SHP77 (cell line): Measurements from ENCODE around the gene CDT1.
"Not testable (repeated sequence)": the region's sequence is repeated elsewhere in the genome, so short reads cannot be mapped to it uniquely, and the experiment has no call there.

Experiments used
- DNase-seq, 2 experiments: peaks; one replicate each; lab custom pipeline; 2025; lab: John Stamatoyannopoulos, UW

The CDT1 gene

DNA sequence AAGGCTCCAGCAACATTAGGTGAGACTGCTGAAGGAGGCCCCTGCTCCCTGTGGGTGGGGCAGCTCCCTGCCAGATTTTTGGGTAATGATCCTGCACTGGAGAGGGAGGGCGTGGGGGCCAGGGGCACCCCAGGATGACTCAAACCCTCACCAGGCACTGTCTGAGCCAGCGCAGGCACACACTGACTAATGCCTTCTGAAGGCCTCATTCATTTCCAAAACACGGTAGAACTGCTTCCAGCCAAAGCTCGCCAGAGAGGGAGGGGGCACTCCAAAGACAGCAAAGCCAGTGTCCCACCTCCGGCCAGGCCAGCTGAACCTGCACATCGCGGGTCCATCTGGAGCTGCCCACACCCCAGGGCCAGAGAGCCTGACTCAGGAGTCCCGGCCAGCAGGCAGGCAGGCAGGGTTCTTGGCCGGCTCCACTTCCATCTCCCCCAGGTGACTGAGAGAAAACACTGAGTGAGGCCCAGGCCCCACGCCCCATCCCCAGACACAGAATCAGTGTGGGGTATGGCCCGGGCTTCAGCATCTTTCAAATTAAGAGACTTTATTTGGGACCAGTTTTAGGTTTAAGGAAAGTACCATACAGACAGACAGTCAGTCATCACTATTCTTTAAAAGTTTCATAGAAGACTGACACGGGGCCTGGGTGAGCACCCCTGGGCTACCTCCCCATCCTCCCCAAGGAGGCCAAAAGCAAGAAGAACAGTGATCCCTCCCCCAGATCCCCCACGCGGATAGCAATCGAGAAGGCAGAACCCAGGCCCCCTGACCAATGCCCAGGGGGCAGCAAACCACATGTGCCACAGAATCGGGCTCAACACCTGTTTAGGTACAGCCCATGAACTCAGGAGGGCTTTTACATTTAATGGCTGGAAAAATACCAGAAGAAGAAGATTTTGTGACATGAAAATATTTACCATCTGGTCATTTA is 20.9 kb upstream of the CDT1 start:
- no peak for DNase-seq

- DNase-seq, result no peak
Measured at GRCh38 chr16:88783391-88784073, 20.1 kb upstream of the CDT1 start.

DNA sequence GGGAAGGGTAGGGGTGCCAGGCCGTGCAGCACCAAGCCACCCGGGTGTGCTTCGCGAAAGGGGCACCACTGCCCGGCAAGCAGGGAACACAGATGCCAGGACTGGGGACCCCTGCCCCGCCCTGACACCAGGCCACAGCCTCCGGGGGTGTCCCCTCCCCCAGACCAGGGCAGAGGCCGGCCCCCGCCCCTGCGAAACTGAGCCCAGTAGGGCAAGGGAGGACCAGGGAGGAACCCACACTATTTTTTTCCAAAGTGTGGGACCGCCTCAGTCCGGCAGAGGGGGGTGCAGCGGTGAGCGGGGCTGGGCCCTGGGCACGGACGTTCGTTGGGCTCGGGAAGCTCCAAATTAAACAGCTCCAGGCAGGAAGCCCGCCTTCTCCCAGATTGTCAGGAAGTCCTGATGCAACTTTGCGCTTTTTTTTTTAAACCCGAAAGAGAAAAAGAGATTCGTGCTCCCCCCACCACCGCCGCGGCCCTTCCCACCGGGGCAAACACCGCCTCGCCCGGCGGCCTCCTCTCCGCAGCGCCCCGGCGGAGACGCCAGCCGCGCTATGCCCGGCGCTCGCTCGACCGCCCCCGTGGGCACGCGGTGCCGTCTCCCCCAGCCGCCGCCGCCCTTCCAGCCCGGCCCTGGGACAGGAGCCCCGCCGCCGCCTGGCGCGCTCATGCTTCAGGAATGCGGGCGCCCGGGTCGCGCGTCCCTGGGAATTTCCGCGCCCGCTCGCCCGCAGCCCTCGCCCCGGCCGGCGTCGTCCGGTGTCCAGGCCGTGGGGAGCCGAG is 19.3 kb upstream of the CDT1 start:
- DNase-seq, result no peak

DNA sequence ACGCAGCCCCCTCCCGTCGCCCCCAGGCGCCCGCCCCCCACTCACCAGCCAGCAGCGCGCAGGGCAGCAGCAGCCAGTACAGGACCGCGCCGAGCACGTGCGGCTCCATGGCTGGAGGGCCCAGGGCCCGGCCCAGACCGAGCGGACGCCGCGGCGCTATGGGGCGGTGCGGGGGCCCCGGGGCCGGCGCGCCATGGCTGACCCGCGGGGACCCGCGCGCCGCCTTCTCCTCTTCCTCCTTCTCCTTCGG is 18.8 kb upstream of the CDT1 start:
- DNase-seq, result no peak

GRCh38 chr16:88785106-88785924 is 18.3 kb upstream of the CDT1 start, which contains the start of gene PIEZO1:
PIEZO1 (minus strand) TSS chr16:88785220; CDS start chr16:88784964, 256 bp downstream.
- no peak for DNase-seq

GRCh38 chr16:88787579-88788314 is 15.8 kb upstream of the CDT1 start:
- DNase-seq, result no peak

GRCh38 chr16:88788749-88789148 is 14.8 kb upstream of the CDT1 start:
- DNase-seq, result not testable (repeated sequence)

GRCh38 chr16:88789594-88789993 is 14.0 kb upstream of the CDT1 start:
- DNase-seq, result no peak

GRCh38 chr16:88790312-88791211 is 13.0 kb upstream of the CDT1 start:
- peak in 1 of 2 experiments; percentile 37 for DNase-seq

DNA sequence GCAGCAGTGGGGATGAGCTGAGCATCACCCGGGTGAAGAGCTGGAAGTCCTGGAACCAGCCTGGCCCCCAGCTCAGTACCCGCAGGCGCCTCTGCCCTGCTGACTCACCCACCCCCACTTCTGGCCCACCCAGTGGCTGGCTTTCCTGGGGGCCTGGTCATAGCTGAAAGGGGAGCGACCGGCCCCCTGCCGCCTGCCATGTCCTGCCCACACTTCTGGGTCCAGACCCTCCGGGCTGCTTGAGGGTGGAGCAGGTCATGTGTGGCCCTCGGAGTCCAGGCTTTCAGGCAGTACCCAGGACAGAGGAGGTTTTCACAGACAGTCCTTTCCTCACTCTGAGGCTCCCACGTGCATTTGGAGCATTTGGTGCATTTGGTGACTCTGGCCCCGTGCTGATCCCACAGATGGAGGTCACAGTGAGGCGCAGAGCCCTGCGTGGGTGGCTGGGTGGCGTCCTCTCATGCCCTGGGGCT is 11.5 kb upstream of the CDT1 start:
- no peak for DNase-seq

- no peak for DNase-seq
Measured at GRCh38 chr16:88792668-88793250, 10.8 kb upstream of the CDT1 start.

DNA sequence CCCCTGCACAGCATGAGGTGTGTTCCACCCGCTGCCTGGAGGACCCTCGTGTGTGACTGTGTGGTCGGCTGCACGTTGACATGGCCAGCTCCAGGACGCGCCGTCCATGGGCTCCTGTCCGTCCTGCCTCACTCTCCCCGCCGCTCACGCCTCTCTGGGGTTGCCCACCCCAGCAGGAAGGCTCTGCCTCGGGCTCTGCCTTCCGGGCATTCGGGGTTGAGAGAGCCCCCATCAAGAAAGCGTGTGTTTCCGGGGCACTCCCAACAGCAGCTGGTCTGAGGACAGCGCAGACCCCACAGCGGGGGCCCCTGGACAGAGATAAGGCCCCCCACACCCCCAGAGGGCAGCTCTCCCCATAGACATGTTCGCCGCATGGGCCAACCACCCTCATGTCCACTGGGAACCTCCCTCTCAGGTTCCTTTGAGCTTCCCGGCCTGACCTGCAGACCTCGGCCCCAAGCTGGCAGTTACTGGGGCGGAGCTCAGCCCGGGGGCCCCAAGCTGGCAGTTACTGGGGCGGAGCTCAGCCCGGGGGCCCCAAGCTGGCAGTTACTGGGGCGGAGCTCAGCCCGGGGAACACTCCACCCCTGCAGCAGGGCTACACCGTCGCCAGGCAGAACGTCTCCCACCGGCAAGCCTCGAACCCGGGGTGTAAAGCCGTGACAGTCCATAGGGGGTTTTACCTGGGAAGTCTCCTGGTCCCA is 10.2 kb upstream of the CDT1 start:
- DNase-seq, result no peak

- no peak for DNase-seq
Measured at GRCh38 chr16:88796278-88796677, 7.3 kb upstream of the CDT1 start.

GRCh38 chr16:88798073-88798472 is 5.5 kb upstream of the CDT1 start:
- no peak for DNase-seq

GRCh38 chr16:88798772-88799455 is 4.7 kb upstream of the CDT1 start:
- peak; percentile 32 to 63 for DNase-seq

GRCh38 chr16:88799569-88800276 is 3.9 kb upstream of the CDT1 start:
- no peak for DNase-seq

DNA sequence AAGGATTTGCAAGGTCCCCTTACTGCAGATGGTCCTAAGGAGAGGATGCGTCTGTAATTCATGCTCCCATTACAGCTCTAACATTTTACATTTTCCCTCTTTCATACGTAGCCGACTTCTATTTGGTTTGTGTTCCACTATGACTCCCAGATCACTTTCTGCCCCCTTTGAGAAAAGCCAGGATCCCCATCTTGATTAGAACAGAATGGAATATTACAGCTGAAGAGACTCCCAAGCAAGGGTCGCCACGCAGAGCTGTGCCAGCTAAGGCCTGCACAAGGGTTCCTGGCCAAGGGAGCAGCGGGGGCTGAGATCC is 3.4 kb upstream of the CDT1 start:
- DNase-seq, result no peak

GRCh38 chr16:88804173-88804551 is 573 bp downstream of the CDT1 start:
- no peak for DNase-seq
